HT-29 (cell line): Measurements from ENCODE around the gene LCN6. TPM values are rescaled to one million over a fixed set of nuclear protein-coding genes. Genes with fewer than 3 reads are reported as not detected.

Experiments used
- DNase-seq: peaks from one replicate; pipeline ENCODE4 v3.0.0-alpha.2; 2015; ENCODE audit warnings: low spot score
- total RNA-seq: library from RNA; depleted of rRNA; stranded (reverse); fragments of >200 nt; shearing (Covaris generic); gene quantifications from 2 replicates; pipeline ENCODE4 v1.2.3, GENCODE V29; 2014

LCN6 gene
- total RNA-seq, 1 experiment from 2014 or later = not detected

GRCh38 chr9:136725612-136726011 is 22.7 kb downstream of the LCN6 start:
- no peak for DNase-seq

GRCh38 chr9:136724772-136725171 is 23.6 kb downstream of the LCN6 start:
- no peak for DNase-seq

GRCh38 chr9:136723989-136724388 is 24.3 kb downstream of the LCN6 start:
- DNase-seq = no peak

- no peak for DNase-seq
These were observed 24.9 kb downstream of the LCN6 start for GRCh38 chr9:136723362-136723976.

GRCh38 chr9:136722969-136723356 is 25.4 kb downstream of the LCN6 start:
- DNase-seq = no peak

- DNase-seq = no peak
These were observed 26.0 kb downstream of the LCN6 start for GRCh38 chr9:136722093-136722968.

DNA sequence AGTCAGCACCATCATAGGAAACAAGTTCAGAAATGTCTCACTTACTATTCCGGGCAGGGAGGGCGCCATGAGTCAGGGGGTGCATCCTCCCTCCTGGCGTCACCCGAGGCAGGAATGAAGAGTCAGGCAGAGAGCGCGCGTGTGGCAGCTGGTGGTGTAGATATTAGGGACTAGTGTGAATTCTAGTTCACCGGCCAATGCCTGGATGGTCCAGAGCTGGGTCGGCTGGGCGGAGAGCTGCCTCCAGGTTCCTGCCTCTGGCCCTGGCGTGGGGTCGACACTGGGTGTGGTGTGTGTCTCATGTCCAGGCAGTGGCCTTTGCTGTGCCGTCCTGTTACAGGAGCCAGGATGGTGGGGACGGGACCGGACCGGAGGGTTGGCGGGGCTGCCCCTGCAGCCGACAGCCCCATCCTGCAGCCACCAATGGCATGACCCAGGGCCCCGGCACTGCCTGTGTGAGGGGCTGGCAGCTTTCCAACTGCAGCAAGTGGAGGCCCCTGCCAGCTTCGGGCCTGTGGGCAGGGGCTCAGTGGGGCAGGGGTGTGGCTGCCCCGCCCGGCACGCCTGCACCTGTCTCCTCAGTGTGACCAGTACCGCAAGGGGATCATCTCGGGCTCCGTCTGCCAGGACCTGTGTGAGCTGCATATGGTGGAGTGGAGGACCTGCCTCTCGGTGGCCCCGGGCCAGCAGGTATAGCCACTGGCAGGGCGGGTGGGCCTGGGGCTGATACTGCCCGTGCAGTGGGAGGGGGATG is 26.8 kb downstream of the LCN6 start:
- no peak for DNase-seq

GRCh38 chr9:136720898-136721338 is 27.4 kb downstream of the LCN6 start:
- DNase-seq = no peak

- no peak for DNase-seq
These were observed 28.0 kb downstream of the LCN6 start for GRCh38 chr9:136720251-136720897.

- DNase-seq = no peak
These were observed 29.0 kb downstream of the LCN6 start for GRCh38 chr9:136719195-136719880.

DNA sequence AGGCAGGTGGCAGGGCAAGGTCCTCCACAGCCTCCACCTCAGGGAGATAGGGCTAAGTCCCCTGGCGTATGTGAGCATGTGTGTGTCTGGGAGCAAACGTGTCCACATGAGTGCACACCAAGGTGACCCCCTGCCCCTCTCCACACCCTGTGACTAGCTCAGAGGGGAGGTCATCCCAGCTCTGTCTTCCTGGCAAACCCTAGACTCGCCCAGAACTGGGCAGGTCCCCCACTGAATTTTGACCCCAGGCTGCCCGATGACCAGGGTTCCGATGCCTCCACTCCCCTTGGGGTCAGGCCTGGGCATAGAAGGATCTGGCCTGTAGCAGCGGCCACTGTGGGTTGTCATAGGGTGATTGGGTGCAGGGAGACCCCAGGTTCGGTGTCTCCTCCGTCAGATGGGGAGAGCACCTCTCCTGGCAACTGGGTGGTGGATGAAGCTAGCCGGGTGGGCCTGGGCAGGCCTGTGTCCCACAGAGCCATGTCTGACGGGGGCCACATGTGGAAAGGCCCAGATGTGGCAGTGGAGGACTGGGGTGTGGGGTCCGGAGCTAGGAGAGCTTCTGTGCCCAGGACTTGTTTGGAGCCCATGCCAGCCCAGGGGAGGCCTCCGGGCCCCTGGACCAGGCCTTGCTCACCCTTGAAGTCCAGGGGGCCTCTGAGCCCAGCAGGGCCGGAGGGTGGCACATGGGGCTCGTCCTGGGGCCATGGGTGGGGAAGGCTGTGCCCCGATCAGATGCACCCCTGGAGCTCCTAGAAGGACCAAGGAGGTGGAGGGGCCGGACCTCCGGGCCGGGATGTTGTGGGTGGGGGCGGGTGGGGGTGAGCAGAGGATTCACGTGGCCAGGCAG is 29.8 kb downstream of the LCN6 start:
- no peak for DNase-seq

GRCh38 chr9:136717399-136717798 is 30.9 kb downstream of the LCN6 start:
- DNase-seq = no peak

DNA sequence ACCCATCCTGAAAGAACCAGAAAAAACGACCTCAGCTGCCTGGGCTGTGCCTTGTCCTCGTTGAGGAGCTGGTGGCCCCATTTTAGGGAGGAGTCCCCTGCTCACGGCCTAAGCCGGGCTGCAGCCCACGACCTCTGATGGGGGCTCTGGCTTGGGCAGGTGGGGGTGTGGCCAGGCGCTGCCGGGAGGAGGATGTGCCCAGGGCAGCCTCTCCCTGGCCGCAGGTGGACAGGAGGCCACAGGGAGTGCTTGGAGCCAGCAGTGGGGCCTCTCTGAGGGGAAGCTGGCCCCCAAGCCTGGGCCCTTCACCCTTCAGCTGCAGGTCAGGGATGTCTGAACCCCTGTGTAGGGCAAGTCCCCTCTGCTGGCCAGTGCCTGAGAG is 33.4 kb downstream of the LCN6 start:
- DNase-seq = no peak

GRCh38 chr9:136714096-136714892 is 34.0 kb downstream of the LCN6 start:
- no peak for DNase-seq

DNA sequence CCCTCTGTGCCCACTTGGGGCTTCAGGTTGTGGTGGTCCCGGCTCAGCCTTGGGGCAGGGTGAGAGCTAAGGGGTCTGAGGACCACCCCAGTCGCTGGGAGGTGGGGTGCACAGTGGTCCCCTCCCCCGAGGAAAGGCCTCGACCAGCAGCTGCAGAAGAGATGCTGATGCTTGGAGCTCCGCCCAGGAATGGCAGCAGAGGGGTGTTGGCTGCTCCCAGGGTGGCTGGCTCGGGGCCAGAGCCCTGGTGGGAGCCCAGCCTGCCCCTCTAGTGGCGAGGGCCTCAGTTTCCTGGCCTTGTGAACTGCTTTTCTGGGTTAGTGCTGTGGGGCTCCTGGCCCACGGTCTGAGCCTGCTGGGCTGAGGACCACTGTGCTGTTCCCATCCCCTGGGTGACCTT is 34.8 kb downstream of the LCN6 start:
- no peak for DNase-seq

DNA sequence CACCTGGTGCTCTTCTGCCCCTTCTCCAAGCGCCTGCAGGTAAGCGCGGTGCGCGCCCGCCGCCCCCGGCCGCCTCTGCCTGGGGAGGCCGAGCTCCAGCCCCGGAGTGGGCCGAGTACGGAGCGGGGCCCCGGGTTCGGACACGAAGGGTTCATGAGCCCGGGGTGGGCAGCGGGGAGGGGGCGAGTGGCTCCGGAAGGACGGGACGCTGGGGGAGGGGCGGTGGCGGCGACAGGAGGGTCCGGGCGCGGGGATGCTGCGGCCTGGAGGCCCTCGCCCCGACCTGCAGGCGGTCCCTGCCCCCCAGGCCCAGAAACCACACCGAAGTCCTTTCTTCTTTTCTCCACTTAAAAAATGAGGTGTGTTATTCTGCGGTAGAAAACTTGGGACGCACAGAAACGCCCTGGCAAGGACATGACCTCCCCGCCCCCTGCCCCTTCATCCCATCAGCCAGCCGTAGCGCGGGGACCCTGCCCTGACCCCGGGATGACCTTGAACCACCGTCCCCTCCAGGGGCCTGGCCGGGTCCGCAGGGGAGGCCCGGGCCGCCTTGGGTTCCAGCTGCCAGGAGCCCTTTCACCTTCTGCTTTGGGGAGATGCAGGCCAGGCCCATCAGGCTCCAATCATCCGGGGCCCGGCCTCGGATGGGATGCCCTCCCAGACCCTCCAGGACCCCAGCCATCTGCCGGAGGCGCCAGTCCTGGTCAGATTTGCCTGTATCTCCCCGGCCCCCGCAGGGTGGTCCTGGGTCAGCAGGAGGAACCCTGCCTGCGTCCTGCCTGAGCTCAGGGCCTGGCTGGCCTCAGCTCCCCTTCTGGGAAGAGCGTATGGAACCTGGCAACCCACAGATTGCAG is 35.4 kb downstream of the LCN6 start:
- no peak for DNase-seq

DNA sequence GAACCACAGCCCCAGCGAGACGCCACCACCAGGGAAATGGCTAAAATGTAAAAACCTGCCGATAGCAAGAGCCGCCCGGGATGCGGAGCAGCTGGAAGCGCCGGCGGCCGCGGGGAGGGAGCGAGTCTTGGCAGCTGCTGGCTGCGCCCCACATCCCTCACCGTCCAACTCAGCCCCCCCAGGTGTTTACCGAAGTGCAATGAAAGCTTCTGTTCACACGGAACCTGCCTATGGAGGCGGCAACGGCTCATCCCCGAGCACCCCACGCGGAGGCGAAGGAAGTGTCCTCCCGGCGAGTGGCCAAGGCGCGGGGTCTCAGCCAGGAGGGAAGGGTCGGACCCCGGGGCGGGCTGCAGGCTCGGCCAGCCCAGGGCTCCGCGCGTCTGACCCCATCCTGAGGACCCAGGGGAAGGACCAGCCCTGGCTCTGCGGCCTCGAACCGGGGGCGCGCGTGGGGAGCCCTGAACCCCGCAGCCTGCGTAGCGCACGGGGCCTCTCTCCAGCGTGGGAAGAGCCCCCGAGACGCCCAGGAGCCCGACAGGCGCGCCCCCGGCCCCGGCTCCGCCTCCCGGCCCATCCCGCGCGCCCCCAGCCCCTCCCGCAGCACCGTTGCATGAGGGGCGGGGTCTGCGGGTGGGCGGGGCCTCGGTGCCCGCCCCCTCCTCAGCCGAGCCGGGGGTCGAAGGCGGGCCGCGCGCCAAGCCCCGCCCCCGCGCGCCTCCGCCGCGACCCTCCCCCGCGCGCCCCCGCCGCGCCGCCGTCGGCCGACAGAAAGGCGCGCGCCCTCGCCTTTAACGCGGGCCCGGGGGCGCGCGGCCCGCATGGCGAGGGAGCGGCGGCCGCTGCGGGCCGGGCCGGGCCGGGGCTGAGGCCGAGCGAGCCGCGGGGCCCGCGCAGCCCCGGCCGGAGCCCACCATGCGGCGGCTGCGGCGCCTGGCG is 36.3 kb downstream of the LCN6 start, which contains the start of gene DIPK1B:
DIPK1B (plus strand) TSS at position 822 of the 939 bp plus-strand sequence; CDS start at position 916, 94 bp downstream.
- DNase-seq = no peak
